Keratinocyte (primary cell): ENCODE measurements around the gene KCTD17. TPM values are rescaled to one million over a fixed set of nuclear protein-coding genes. Genes with fewer than 3 reads are reported as not detected.

Source experiments
- DNase-seq: peaks from one replicate; pipeline ENCODE4 v3.0.0-alpha.2; 2011; ENCODE audit warnings: low read depth, missing footprints, low spot score
- FAIRE-seq: peaks from 2 replicates; lab custom pipeline; 2011; peaks lifted over from hg19 to GRCh38; lab: Jason Lieb, UNC
- H2AFZ ChIP-seq: 2 replicates; pipeline ENCODE4 v1.6.0; 2012; ENCODE audit warnings: low read length, control low read depth, inconsistent platforms; ENCODE audit not compliant: control insufficient read depth
- H3K27ac ChIP-seq: 2 replicates; pipeline ENCODE4 v1.5.1; 2011; ENCODE audit warnings: low read length; ENCODE audit not compliant: control insufficient read depth, insufficient read depth
- H3K27me3 ChIP-seq: 3 replicates; pipeline ENCODE4 v1.6.0; 2011; ENCODE audit warnings: low read length; ENCODE audit not compliant: control insufficient read depth, insufficient read depth; ENCODE audit errors: extremely low read depth
- H3K36me3 ChIP-seq, 2 experiments: 2 replicates in 1 of 2; 3 replicates in 1 of 2; pipeline ENCODE4 v1.5.1; 2011; ENCODE audit warnings: low read length in 2 of 2, mild to moderate bottlenecking in 1 of 2; ENCODE audit not compliant: control insufficient read depth in 2 of 2, insufficient read depth in 2 of 2; ENCODE audit errors: extremely low read depth in 1 of 2
- H3K4me1 ChIP-seq: 3 replicates; pipeline ENCODE4 v1.5.1; 2011; ENCODE audit warnings: low read length; ENCODE audit not compliant: control insufficient read depth, insufficient read depth; ENCODE audit errors: extremely low read depth
- H3K4me2 ChIP-seq: 3 replicates; pipeline ENCODE4 v1.6.0; 2011; ENCODE audit warnings: low read depth, low read length; ENCODE audit not compliant: control insufficient read depth, insufficient read depth; ENCODE audit errors: extremely low read depth
- H3K4me3 ChIP-seq, 3 experiments: fragments of 200-600 bp in 1 of 3; sonication (generic) in 1 of 3; 2 replicates in 2 of 3; 3 replicates in 1 of 3; pipeline ENCODE4 v1.5.1; 2011 to 2016; ENCODE audit warnings: low read length in 3 of 3, mild to moderate bottlenecking in 3 of 3, control low read depth in 2 of 3, inconsistent platforms in 1 of 3, low read depth in 1 of 3, mixed read lengths in 1 of 3, mixed run types in 1 of 3, moderate library complexity in 1 of 3; ENCODE audit not compliant: control insufficient read depth in 2 of 3, insufficient read depth in 2 of 3; ENCODE audit errors: extremely low read depth in 1 of 3
- H3K79me2 ChIP-seq: 2 replicates; pipeline ENCODE4 v1.6.0; 2012; ENCODE audit warnings: low read length; ENCODE audit not compliant: control insufficient read depth, insufficient read depth
- H3K9ac ChIP-seq: 3 replicates; pipeline ENCODE4 v1.6.0; 2011; ENCODE audit warnings: low read length; ENCODE audit not compliant: control insufficient read depth, insufficient read depth; ENCODE audit errors: extremely low read depth
- H3K9me1 ChIP-seq: 3 replicates; pipeline ENCODE4 v1.6.0; 2011; ENCODE audit warnings: low read length; ENCODE audit not compliant: control insufficient read depth, insufficient read depth; ENCODE audit errors: extremely low read depth
- H3K9me3 ChIP-seq: 2 replicates; pipeline ENCODE4 v1.5.1; 2012; ENCODE audit warnings: low read depth, low read length; ENCODE audit not compliant: control insufficient read depth
- H4K20me1 ChIP-seq: 3 replicates; pipeline ENCODE4 v1.6.0; 2011; ENCODE audit warnings: low read length; ENCODE audit not compliant: control insufficient read depth, insufficient read depth; ENCODE audit errors: extremely low read depth
- CTCF ChIP-seq, 3 experiments: IDR thresholded peaks in 1 of 3; conservative IDR thresholded peaks in 1 of 3; optimal IDR thresholded peaks in 1 of 3; 2 replicates in 2 of 3; 3 replicates in 1 of 3; pipeline versions ENCODE3 to v1.5.1; 2011; ENCODE audit warnings: low read length in 3 of 3, mild to moderate bottlenecking in 3 of 3, moderate library complexity in 2 of 3, control low read depth in 1 of 3, inconsistent platforms in 1 of 3; ENCODE audit not compliant: insufficient read depth in 2 of 3; ENCODE audit errors: extremely low read depth in 1 of 3
- EZH2 ChIP-seq: IDR thresholded peaks from one replicate; pipeline ENCODE4 v1.6.1; 2012; ENCODE audit warnings: inconsistent platforms, mild to moderate bottlenecking, low read length, moderate library complexity
- dilution Hi-C: fragments of 300-500 bp; cut with MboI; formaldehyde crosslinking; loops from one replicate; pipeline ENCODE4 v1.7.0; 2020; ENCODE audit warnings: low sequenced_read_pairs; ENCODE audit not compliant: extremely low pct_ligation_motif_present
- polyA plus RNA-seq, 5 experiments: library from polyadenylated mRNA; depleted of rRNA in 3 of 5; stranded (reverse) in 3 of 5; stranded (forward) in 1 of 5; unstranded in 1 of 5; fragments of >200 nt; gene quantifications; 1 replicate in 1 of 5; 2 replicates in 3 of 5; 3 replicates in 1 of 5; pipeline versions ENCODE4 v1.2.1 to v1.2.3, GENCODE V29; 2011 to 2012; ENCODE audit warnings: missing spikeins in 2 of 5, low read depth in 1 of 5, low replicate concordance in 1 of 5

KCTD17 gene
- polyA plus RNA-seq, 1 donor (not counting 4 experiments of a cell fraction or from before 2014, with no cell fraction given) = 16.3 TPM

DNA sequence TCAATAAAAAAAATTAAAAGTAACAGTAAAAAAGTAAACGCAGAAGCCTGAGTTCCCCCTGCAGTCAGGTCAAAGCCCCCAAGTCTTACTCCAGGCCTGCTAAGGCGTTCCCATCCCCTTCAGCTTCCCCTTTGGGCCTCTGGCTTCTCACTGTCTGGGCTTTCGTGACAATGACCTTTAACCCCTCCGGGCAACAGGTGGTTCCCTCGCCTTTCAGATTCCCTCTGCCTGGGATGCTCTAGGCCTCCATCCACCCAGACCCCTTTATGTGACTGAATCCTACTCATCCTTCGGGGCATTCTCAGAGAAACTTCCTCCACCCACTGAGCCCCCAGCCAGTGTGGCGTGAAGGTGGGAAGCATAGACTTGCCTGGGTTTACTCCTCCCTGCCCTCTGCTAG is 24.0 kb upstream of the KCTD17 start:
- H3K27me3 ChIP-seq = no peaks in the 10 kb centered on the region
- no peaks in the 10 kb centered on the region for H3K79me2 ChIP-seq
- no peak overlapping the region for H3K9ac ChIP-seq
- peaks cover 13 to 24% of the 10 kb centered on the region in 2 experiments for H3K36me3 ChIP-seq
- FAIRE-seq (no peak), DNase-seq (no peak)
- no peaks in the 10 kb centered on the region for H3K9me1 ChIP-seq
- peaks cover 10% of the 10 kb centered on the region for H3K4me1 ChIP-seq
- no peak overlapping the region for H3K27ac ChIP-seq
- TF ChIP-seq EZH2 (no peak), CTCF (optimal IDR thresholded peaks at IDR 0.05 in 1 of 3, IDR thresholded peaks at IDR 0.05 in 1 of 3, conservative IDR thresholded peaks at IDR 0.05 in 1 of 3; ENCODE audit: extremely low read depth in 1 of 3, insufficient read depth in 2 of 3, low read length in 3 of 3) (no peak)
- no peaks in the 10 kb centered on the region for H4K20me1 ChIP-seq
- dilution Hi-C loops = no loop called here
- H3K9me3 ChIP-seq = no peaks in the 10 kb centered on the region
- H3K4me2 ChIP-seq = no peak overlapping the region
- no peak overlapping the region for H3K4me3 ChIP-seq
- no peak overlapping the region for H2AFZ ChIP-seq

GRCh38 chr22:37028692-37029674 is 22.6 kb upstream of the KCTD17 start:
- Histone ChIP-seq H3K4me3 (no peak overlapping the region), H3K4me2 (no peak overlapping the region), H3K4me1 (peaks cover 19% of the 10 kb centered on the region), H2AFZ (no peak overlapping the region), H3K79me2 (no peaks in the 10 kb centered on the region), H3K9me1 (no peaks in the 10 kb centered on the region), H3K27me3 (no peaks in the 10 kb centered on the region), H3K27ac (no peak overlapping the region), H3K9me3 (no peaks in the 10 kb centered on the region), H3K9ac (no peak overlapping the region), H4K20me1 (no peaks in the 10 kb centered on the region), H3K36me3 (peaks cover 13 to 22% of the 10 kb centered on the region in 2 experiments)
- TF ChIP-seq CTCF (optimal IDR thresholded peaks at IDR 0.05 in 1 of 3, IDR thresholded peaks at IDR 0.05 in 1 of 3, conservative IDR thresholded peaks at IDR 0.05 in 1 of 3; ENCODE audit: extremely low read depth in 1 of 3, insufficient read depth in 2 of 3, low read length in 3 of 3) (no peak), EZH2 (no peak)
- no peak for FAIRE-seq
- DNase-seq = no peak
- dilution Hi-C loops = no loop called here
